Fibroblast of mammary gland (primary cell): ENCODE measurements around the gene OR7C1.

Experiments
- DNase-seq: peaks from one replicate; pipeline ENCODE4 v3.0.0-alpha.2; 2010; ENCODE audit warnings: low read depth
- H3K4me3 ChIP-seq: 2 replicates; pipeline ENCODE4 v1.5.1; 2011; ENCODE audit warnings: low read depth, mild to moderate bottlenecking, low read length, moderate library complexity; ENCODE audit not compliant: control insufficient read depth
- TF ChIP-seq, protein P1 (sequence below): conservative IDR thresholded peaks from 2 replicates; pipeline ENCODE4 v1.5.1; 2011; ENCODE audit warnings: low read depth, low read length, inconsistent platforms; ENCODE audit not compliant: control insufficient read depth, insufficient read depth

The OR7C1 gene

DNA sequence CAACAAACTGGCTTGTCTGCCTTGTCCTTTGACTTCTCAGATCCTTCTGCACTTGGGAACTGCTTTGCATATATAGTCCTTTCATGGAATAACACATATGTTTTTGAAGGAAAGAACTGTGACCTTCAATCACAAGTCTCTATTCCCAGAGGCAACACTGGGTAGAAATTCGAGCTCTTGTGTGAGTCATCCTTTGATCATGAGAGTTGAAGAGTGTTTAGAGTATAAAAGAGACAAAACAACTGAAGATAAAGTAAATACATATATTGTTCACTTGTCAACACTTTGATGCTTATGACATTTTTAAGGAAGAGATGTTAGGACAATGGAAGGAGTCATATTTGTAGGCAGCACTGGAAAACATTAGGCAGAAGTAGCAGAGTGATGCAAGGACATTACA, 5.2 kb upstream of the OR7C1 start:
- H3K4me3 ChIP-seq: no peak overlapping the region
- TF ChIP-seq, protein P1, sequence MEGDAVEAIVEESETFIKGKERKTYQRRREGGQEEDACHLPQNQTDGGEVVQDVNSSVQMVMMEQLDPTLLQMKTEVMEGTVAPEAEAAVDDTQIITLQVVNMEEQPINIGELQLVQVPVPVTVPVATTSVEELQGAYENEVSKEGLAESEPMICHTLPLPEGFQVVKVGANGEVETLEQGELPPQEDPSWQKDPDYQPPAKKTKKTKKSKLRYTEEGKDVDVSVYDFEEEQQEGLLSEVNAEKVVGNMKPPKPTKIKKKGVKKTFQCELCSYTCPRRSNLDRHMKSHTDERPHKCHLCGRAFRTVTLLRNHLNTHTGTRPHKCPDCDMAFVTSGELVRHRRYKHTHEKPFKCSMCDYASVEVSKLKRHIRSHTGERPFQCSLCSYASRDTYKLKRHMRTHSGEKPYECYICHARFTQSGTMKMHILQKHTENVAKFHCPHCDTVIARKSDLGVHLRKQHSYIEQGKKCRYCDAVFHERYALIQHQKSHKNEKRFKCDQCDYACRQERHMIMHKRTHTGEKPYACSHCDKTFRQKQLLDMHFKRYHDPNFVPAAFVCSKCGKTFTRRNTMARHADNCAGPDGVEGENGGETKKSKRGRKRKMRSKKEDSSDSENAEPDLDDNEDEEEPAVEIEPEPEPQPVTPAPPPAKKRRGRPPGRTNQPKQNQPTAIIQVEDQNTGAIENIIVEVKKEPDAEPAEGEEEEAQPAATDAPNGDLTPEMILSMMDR: no peak
- DNase-seq: peak; percentile 25

- TF ChIP-seq, protein P1: no peak
- H3K4me3 ChIP-seq: no peak overlapping the region
- DNase-seq: no peak
These were observed 2.4 kb upstream of the OR7C1 start for GRCh38 chr19:14837391-14837790.

DNA sequence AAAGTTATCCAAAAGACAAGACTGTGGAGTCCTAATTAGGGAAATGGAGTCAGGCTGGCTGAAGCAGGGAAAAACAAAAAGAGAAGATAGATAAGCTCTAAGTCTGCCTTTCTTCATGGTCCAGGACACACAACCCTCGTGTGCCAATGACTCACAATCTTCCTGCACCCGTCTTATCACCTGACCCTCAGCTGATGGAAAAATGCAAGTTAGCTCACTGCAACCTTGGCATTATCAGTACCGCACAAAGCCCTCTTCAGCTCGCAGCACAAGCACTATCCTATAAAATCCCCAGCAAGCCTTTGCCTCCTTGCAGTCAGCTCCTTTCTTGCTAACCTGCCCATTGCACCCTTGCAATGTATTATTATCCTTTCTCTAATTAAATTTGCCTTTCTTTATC, 4.3 kb downstream of the OR7C1 start:
- no peak overlapping the region for H3K4me3 ChIP-seq
- DNase-seq: no peak
- TF ChIP-seq, protein P1: no peak

DNA sequence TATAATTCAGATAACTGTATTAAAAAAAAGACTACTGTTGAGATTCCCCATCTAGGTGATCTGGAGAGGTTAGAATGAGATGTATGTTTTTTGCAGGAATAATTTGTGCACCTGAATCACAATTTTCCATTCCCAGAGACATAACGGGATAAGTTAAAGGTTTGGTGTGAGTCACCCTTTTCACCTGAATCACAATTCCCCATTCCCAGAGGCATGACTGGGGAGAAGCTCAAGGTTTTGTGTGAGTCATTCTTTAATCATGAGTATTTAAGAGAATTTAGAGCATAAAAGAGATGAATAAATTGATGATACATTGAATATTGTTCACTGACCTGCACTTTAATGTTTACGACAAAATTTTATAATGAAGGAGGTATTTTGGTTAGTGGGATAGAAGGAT, 9.0 kb downstream of the OR7C1 start:
- no peak overlapping the region for H3K4me3 ChIP-seq
- TF ChIP-seq, protein P1: no peak
- no peak for DNase-seq

DNA sequence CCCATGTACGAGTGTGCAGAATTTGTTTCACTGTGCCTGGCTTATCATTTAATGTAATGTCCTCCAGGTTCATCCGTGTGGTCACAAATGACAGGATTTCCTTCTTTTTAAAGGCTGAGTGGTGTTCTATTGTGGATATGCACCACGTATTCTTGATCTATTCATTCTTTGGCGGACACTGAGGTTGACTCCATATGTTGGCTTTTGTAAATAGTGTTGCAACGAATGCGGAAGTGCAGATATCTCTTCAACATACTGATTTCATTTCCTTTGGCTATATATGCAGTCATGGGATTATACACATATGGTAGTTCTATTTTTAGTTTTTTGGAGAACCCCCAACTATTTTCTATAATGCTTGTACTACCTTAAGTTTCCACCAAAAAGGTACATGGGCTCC, 13.0 kb downstream of the OR7C1 start:
- no peak overlapping the region for H3K4me3 ChIP-seq
- no peak for DNase-seq
- TF ChIP-seq, protein P1: no peak

GRCh38 chr19:14818588-14818987, 16.4 kb downstream of the OR7C1 start:
- TF ChIP-seq, protein P1: no peak
- no peak overlapping the region for H3K4me3 ChIP-seq
- DNase-seq: no peak

DNA sequence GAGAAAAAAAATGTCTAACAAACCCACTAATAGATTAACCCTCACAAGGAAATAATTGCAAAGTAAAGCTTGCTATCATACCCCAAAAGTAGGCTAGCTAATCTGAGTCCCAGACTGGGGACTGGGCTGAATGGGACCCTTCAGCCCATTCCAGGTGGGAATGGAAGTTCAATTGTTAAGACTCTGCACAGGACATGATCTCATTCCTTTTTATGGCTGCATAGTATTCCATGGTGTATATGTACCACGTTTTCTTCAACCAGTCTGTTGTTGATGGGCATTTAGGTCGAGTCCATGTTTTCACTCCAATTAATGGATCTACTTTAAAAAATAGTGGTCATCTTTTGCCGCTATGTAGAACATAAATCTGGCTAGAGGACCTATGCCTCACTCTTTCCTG, 17.9 kb downstream of the OR7C1 start:
- DNase-seq: no peak
- H3K4me3 ChIP-seq: no peak overlapping the region
- TF ChIP-seq, protein P1: no peak
